Smooth muscle cell of the coronary artery (primary cell): ENCODE data around the gene SLC39A10. TPM values are rescaled to one million over a fixed set of nuclear protein-coding genes. Genes with fewer than 3 reads are reported as not detected.

Source experiments
- total RNA-seq: library from RNA; depleted of rRNA; stranded (reverse); fragments of >200 nt; gene quantifications from 2 replicates; pipeline ENCODE4 v1.2.3, GENCODE V29; 2014; ENCODE audit warnings: low replicate concordance

Gene SLC39A10, protein sequence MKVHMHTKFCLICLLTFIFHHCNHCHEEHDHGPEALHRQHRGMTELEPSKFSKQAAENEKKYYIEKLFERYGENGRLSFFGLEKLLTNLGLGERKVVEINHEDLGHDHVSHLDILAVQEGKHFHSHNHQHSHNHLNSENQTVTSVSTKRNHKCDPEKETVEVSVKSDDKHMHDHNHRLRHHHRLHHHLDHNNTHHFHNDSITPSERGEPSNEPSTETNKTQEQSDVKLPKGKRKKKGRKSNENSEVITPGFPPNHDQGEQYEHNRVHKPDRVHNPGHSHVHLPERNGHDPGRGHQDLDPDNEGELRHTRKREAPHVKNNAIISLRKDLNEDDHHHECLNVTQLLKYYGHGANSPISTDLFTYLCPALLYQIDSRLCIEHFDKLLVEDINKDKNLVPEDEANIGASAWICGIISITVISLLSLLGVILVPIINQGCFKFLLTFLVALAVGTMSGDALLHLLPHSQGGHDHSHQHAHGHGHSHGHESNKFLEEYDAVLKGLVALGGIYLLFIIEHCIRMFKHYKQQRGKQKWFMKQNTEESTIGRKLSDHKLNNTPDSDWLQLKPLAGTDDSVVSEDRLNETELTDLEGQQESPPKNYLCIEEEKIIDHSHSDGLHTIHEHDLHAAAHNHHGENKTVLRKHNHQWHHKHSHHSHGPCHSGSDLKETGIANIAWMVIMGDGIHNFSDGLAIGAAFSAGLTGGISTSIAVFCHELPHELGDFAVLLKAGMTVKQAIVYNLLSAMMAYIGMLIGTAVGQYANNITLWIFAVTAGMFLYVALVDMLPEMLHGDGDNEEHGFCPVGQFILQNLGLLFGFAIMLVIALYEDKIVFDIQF
- 41.7 and 53.8 TPM in 2 replicates for total RNA-seq

GRCh38 chr2:195656859-195657633, at the start of gene SLC39A10:
Gene SLC39A10 (plus strand): TSS chr2:195657226. CDS start chr2:195680043, 22,817 bp downstream.

